Kidney (tissue), 14 donors: Measurements from ENCODE around the gene FLYWCH1. TPM values are rescaled to one million over a fixed set of nuclear protein-coding genes. Genes with fewer than 3 reads are reported as not detected.

Experiments used
- DNase-seq, 5 donors: peaks; one replicate each; pipeline ENCODE4 v3.0.0-alpha.2; 2013 to 2020
- FAIRE-seq: peaks from 2 replicates; lab custom pipeline; 2012; peaks lifted over from hg19 to GRCh38; lab: Jason Lieb, UNC
- H3K27ac ChIP-seq, 2 donors: one replicate each; pipeline ENCODE4 v1.7.0; 2013; ENCODE audit warnings: low read depth in 2 of 2, low read length in 2 of 2, inconsistent platforms in 1 of 2
- H3K27me3 ChIP-seq: one replicate; pipeline ENCODE4 v1.7.1; 2013; ENCODE audit warnings: low read length, inconsistent platforms; ENCODE audit not compliant: control insufficient read depth, insufficient read depth
- H3K36me3 ChIP-seq, 3 donors: one replicate each; pipeline versions ENCODE4 v1.7.0 to v1.7.1; 2013; ENCODE audit warnings: low read length in 3 of 3, control low read depth in 1 of 3, inconsistent platforms in 1 of 3; ENCODE audit not compliant: insufficient read depth in 3 of 3, control insufficient read depth in 2 of 3
- H3K4me1 ChIP-seq, 3 donors: one replicate each; pipeline versions ENCODE4 v1.7.0 to v1.7.1; 2013; ENCODE audit warnings: low read length in 3 of 3, inconsistent platforms in 1 of 3, low read depth in 1 of 3; ENCODE audit not compliant: control insufficient read depth in 2 of 3, insufficient read depth in 2 of 3
- H3K4me3 ChIP-seq, 3 donors: one replicate each; pipeline versions ENCODE4 v1.7.0 to v1.8.1; 2013; ENCODE audit warnings: low read length in 3 of 3, control low read depth in 1 of 3, inconsistent platforms in 1 of 3
- H3K9ac ChIP-seq, 3 donors: one replicate each; pipeline versions ENCODE4 v1.7.0 to v1.7.1; 2013; ENCODE audit warnings: low read length in 3 of 3, control low read depth in 1 of 3, inconsistent platforms in 1 of 3
- H3K9me3 ChIP-seq, 3 donors: one replicate each; pipeline versions ENCODE4 v1.7.0 to v1.7.1; 2013; ENCODE audit warnings: low read length in 3 of 3, control low read depth in 1 of 3, inconsistent platforms in 1 of 3; ENCODE audit not compliant: control insufficient read depth in 2 of 3, insufficient read depth in 1 of 3
- CTCF ChIP-seq: IDR thresholded peaks from 3 replicates; pipeline ENCODE4 v1.5.1; 2012; ENCODE audit warnings: mild to moderate bottlenecking, moderate library complexity, borderline replicate concordance; ENCODE audit not compliant: insufficient read depth; ENCODE audit errors: extremely low read depth
- intact Hi-C: fragments of 100-400 bp; cut with DNase I; formaldehyde crosslinking; loops from one replicate; pipeline ENCODE4 v1.11.1; 2022
- polyA plus RNA-seq: library from polyadenylated mRNA; stranded (reverse); fragments of 350-450 nt; fragmentation: Illumina TruSeq; extraction: RNeasy Lipid Tissue Mini Kit (QIAGEN cat#74804); gene quantifications from one replicate; pipeline ENCODE4 v1.2.3, GENCODE V29; 2014; ENCODE audit warnings: low read depth, low replicate concordance; ENCODE audit not compliant: insufficient read depth
- total RNA-seq: library from RNA; stranded (reverse); fragmentation: NEBNext Ultra II Directional; extraction: Animal tissue kit (Norgen Biotek cat#: 25700); gene quantifications from one replicate; pipeline ENCODE4 v1.2.1, GENCODE V29; 2021
- donor health status: control.
- donor health status: control.
- donor health status: control.
- donor health status: control.
- donor health status: control.
- donor health status: DM: yes; HTN: yes; CAD: no.
- donor health status: Normal renal cell carcinoma (clear cell type).

The FLYWCH1 gene
- total and polyA plus RNA-seq, 2 donors from 2014 or later, result 24.5 to 36.8 TPM

- peak overlapping the region; percentile 71 to 94 (median 79) for H3K4me3 ChIP-seq
- H3K9ac ChIP-seq, result peak overlapping the region; percentile 66 to 92 (median 69)
- DNase-seq, result peak in 3 of 5 donors; percentile 51 to 85 (median 79)
- H3K9me3 ChIP-seq, result no peaks in the 10 kb centered on the region
- peak overlapping the region; percentile 80 to 86 for H3K27ac ChIP-seq
- peaks cover 0 to 8% (median 0%) of the 10 kb centered on the region in 3 donors for H3K4me1 ChIP-seq
- H3K27me3 ChIP-seq, result no peaks in the 10 kb centered on the region
- no peak for FAIRE-seq
- H3K36me3 ChIP-seq, result peaks cover 0 to 12% (median 4%) of the 10 kb centered on the region in 3 donors
- TF ChIP-seq CTCF, result no peak
- intact Hi-C loops, result no loop called here
Measured at GRCh38 chr16:2912330-2913199, 834 bp downstream of the FLYWCH1 start.

GRCh38 chr16:2913603-2914002 lies 1.9 kb downstream of the FLYWCH1 start:
- no peak for DNase-seq
- TF ChIP-seq CTCF, result no peak
- Histone ChIP-seq H3K36me3 (peaks cover 0 to 12% (median 4%) of the 10 kb centered on the region in 3 donors), H3K27ac (no peak overlapping the region), H3K9me3 (no peaks in the 10 kb centered on the region), H3K27me3 (no peaks in the 10 kb centered on the region), H3K4me1 (peaks cover 0 to 8% (median 0%) of the 10 kb centered on the region in 3 donors), H3K9ac (no peak overlapping the region), H3K4me3 (no peak overlapping the region)
- intact Hi-C loops, result no loop called here
- FAIRE-seq, result no peak

GRCh38 chr16:2914233-2914632 lies 2.5 kb downstream of the FLYWCH1 start:
- no peak for FAIRE-seq
- no peak for TF ChIP-seq CTCF
- no peak overlapping the region for H3K27ac ChIP-seq
- intact Hi-C loops, result no loop called here
- peaks cover 0 to 12% (median 4%) of the 10 kb centered on the region in 3 donors for H3K36me3 ChIP-seq
- H3K9me3 ChIP-seq, result no peaks in the 10 kb centered on the region
- H3K27me3 ChIP-seq, result no peaks in the 10 kb centered on the region
- H3K4me1 ChIP-seq, result peaks cover 0 to 8% (median 0%) of the 10 kb centered on the region in 3 donors
- no peak overlapping the region for H3K4me3 ChIP-seq
- no peak overlapping the region for H3K9ac ChIP-seq
- DNase-seq, result no peak
